Testis (tissue), 2 donors: Measurements from ENCODE around the gene LTBR.

Experiments used
- CTCF ChIP-seq, 3 experiments: fragments of 450-650 bp in 2 of 3; fragments of 200-600 bp in 1 of 3; sonication (generic) in 1 of 3; IDR thresholded peaks; one replicate each; pipeline ENCODE4 v1.5.1; 2016 to 2019; ENCODE audit warnings: antibody characterized with exemption in 3 of 3, mild to moderate bottlenecking in 2 of 3, moderate library complexity in 1 of 3
- POLR2A ChIP-seq: fragments of 450-650 bp; IDR thresholded peaks from one replicate; pipeline ENCODE4 v1.6.1; 2017; ENCODE audit warnings: antibody characterized with exemption, mild to moderate bottlenecking, moderate library complexity

GRCh38 chr12:6382371-6382770 is 1.6 kb upstream of the LTBR start:
- TF ChIP-seq CTCF (IDR thresholded peaks at IDR 0.05), result no peak
- no peak for TF ChIP-seq POLR2A
